ENCODE data around the gene MDM2. TPM values are rescaled to one million over a fixed set of nuclear protein-coding genes. Genes with fewer than 3 reads are reported as not detected.
"Not testable (repeated sequence)": the region's sequence is repeated elsewhere in the genome, so short reads cannot be mapped to it uniquely, and the experiment has no call there.

MDM2 gene
- total RNA-seq, 1 donor from 2014 or later = 60.7 TPM

- DNase-seq = no peak
Observed at GRCh38 chr12:68853396-68854077, 45.6 kb downstream of the MDM2 start.

GRCh38 chr12:68854078-68854468 is 46.1 kb downstream of the MDM2 start:
- DNase-seq = no peak

GRCh38 chr12:68854554-68854953 is 46.6 kb downstream of the MDM2 start:
- DNase-seq = no peak

- DNase-seq = no peak
Observed at GRCh38 chr12:68855111-68855510, 47.1 kb downstream of the MDM2 start.

GRCh38 chr12:68855771-68856170 is 47.8 kb downstream of the MDM2 start:
- DNase-seq = no peak

- DNase-seq = no peak
Observed at GRCh38 chr12:68856510-68856909, 48.5 kb downstream of the MDM2 start.

GRCh38 chr12:68861890-68862289 is 53.9 kb downstream of the MDM2 start:
- no peak for DNase-seq

GRCh38 chr12:68863109-68863770 is 55.3 kb downstream of the MDM2 start:
- no peak for DNase-seq

GRCh38 chr12:68863886-68864454 is 56.0 kb downstream of the MDM2 start:
- not testable (repeated sequence) for DNase-seq

GRCh38 chr12:68864604-68865003 is 56.6 kb downstream of the MDM2 start:
- no peak for DNase-seq

- DNase-seq = no peak
Observed at GRCh38 chr12:68865399-68866164, 57.6 kb downstream of the MDM2 start.

- DNase-seq = no peak
Observed at GRCh38 chr12:68866950-68867349, 59.0 kb downstream of the MDM2 start.

- no peak for DNase-seq
Observed at GRCh38 chr12:68867606-68868005, 59.6 kb downstream of the MDM2 start.

- no peak for DNase-seq
Observed at GRCh38 chr12:68868043-68868790, 60.2 kb downstream of the MDM2 start.

GRCh38 chr12:68870011-68870410 is 62.0 kb downstream of the MDM2 start:
- DNase-seq = no peak

- DNase-seq = no peak
Observed at GRCh38 chr12:68870443-68870842, 62.5 kb downstream of the MDM2 start.

- DNase-seq = no peak
Observed at GRCh38 chr12:68871396-68871795, 63.4 kb downstream of the MDM2 start.

GRCh38 chr12:68871921-68872320 is 63.9 kb downstream of the MDM2 start:
- no peak for DNase-seq

GRCh38 chr12:68873316-68873715 is 65.3 kb downstream of the MDM2 start:
- DNase-seq = no peak

GRCh38 chr12:68876461-68876860 is 68.5 kb downstream of the MDM2 start:
- no peak for DNase-seq

- no peak for DNase-seq
Observed at GRCh38 chr12:68877583-68877982, 69.6 kb downstream of the MDM2 start.

- no peak for DNase-seq
Observed at GRCh38 chr12:68878283-68878682, 70.3 kb downstream of the MDM2 start.

Data from occipital lobe (tissue), 2 donors.